Measurements from ENCODE around the gene NCOA3.
"Not testable (repeated sequence)": the region's sequence is repeated elsewhere in the genome, so short reads cannot be mapped to it uniquely, and the experiment has no call there.

The NCOA3 gene

GRCh38 chr20:47541355-47541922 is 39.8 kb downstream of the NCOA3 start:
- no peak for DNase-seq

- no peak for DNase-seq
Measured at GRCh38 chr20:47543006-47543431, 41.3 kb downstream of the NCOA3 start.

GRCh38 chr20:47544240-47544639 is 42.6 kb downstream of the NCOA3 start:
- DNase-seq = peak; percentile 6

- DNase-seq = no peak
Measured at GRCh38 chr20:47544852-47545251, 43.2 kb downstream of the NCOA3 start.

GRCh38 chr20:47545499-47545898 is 43.8 kb downstream of the NCOA3 start:
- no peak for DNase-seq

GRCh38 chr20:47546184-47547033 is 44.7 kb downstream of the NCOA3 start:
- no peak for DNase-seq

GRCh38 chr20:47547034-47547387 is 45.3 kb downstream of the NCOA3 start:
- no peak for DNase-seq

- no peak for DNase-seq
Measured at GRCh38 chr20:47549671-47550070, 48.0 kb downstream of the NCOA3 start.

- no peak for DNase-seq
Measured at GRCh38 chr20:47551222-47551621, 49.5 kb downstream of the NCOA3 start.

GRCh38 chr20:47551841-47552240 is 50.2 kb downstream of the NCOA3 start:
- peak; percentile 52 for DNase-seq

- no peak for DNase-seq
Measured at GRCh38 chr20:47552996-47553395, 51.3 kb downstream of the NCOA3 start.

- DNase-seq = not testable (repeated sequence)
Measured at GRCh38 chr20:47553594-47554235, 52.0 kb downstream of the NCOA3 start.

GRCh38 chr20:47554283-47554682 is 52.6 kb downstream of the NCOA3 start:
- DNase-seq = not testable (repeated sequence)

GRCh38 chr20:47557218-47557617 is 55.5 kb downstream of the NCOA3 start:
- no peak for DNase-seq

GRCh38 chr20:47557791-47558190 is 56.1 kb downstream of the NCOA3 start:
- no peak for DNase-seq

- no peak for DNase-seq
Measured at GRCh38 chr20:47558295-47559066, 56.8 kb downstream of the NCOA3 start.

GRCh38 chr20:47559141-47559540 is 57.5 kb downstream of the NCOA3 start:
- peak; percentile 4 for DNase-seq

GRCh38 chr20:47561180-47561579 is 59.5 kb downstream of the NCOA3 start:
- DNase-seq = no peak

- no peak for DNase-seq
Measured at GRCh38 chr20:47561603-47562583, 60.2 kb downstream of the NCOA3 start.

- DNase-seq = no peak
Measured at GRCh38 chr20:47566269-47566668, 64.6 kb downstream of the NCOA3 start.

- DNase-seq = peak; percentile 62
Measured at GRCh38 chr20:47568019-47568418, 66.3 kb downstream of the NCOA3 start.

- DNase-seq = no peak
Measured at GRCh38 chr20:47568837-47569410, 67.2 kb downstream of the NCOA3 start.
